Hypothalamus (tissue), 51 donors: Measurements from ENCODE around the gene GDPD4.

ENCODE experiments used
- DNase-seq, 51 donors: peaks; one replicate each; lab custom pipeline; 2025; lab: John Stamatoyannopoulos, UW

GDPD4 gene

DNA sequence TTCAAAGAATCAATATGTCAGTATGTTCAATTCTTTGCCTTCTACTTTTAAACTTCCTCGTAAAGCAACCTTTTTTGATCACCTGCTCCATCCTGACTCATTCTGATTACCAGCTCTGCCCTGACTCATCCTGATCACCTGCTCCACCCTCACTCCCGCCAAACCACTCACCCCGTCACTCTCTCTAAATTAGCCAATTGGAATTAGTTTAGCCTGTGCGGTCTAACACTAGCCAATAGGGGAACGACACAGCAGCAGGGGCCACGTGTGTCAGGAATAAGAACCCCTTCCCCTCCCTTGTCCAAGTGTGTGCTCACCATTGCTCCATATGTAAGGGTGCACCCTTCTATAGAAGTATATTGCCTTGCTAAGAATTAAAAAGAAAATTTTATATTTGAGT, 1.5 kb downstream of the GDPD4 start:
- DNase-seq, result peak in 1 of 51 donors; percentile 6

DNA sequence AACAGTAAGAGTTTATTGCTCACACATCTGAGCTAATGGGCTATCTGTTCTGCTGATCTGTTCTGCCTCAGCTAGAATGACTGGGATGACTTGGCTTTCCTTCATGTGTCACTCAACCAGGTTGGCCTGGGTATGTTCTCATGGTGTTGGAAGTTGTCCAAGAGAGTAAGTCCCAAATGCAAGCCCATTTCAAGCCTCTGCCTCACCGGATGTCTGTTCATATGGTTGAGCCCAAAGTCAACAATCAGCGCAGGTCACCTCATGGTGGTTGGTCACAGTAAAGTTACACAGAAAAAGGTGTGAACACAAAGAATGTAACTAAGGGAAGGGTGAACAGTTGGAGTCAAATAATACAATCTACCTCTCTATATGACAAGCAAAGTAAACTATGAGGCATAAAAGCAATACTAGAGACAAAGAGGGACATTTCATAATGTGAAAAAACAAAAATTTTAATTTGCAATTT, 1.9 kb downstream of the GDPD4 start:
- DNase-seq, result no peak

DNA sequence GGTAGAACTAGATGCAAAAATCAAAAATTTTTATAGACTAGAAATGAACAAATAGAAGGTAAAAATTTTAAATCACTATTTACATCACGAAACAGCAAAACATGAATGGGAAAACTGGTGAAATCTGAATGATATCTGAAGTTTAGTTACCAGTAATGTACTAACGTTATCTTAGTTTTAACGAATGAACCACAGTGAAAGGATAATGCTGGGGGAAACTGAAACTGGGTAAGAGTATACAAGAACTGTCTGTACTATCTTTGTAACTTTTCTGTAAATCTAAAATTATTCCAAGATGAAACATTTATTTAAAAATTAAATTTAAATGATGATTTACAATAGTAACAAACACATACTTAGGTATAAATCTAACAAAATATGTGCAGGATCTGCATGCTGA, 7.4 kb downstream of the GDPD4 start:
- no peak for DNase-seq

DNA sequence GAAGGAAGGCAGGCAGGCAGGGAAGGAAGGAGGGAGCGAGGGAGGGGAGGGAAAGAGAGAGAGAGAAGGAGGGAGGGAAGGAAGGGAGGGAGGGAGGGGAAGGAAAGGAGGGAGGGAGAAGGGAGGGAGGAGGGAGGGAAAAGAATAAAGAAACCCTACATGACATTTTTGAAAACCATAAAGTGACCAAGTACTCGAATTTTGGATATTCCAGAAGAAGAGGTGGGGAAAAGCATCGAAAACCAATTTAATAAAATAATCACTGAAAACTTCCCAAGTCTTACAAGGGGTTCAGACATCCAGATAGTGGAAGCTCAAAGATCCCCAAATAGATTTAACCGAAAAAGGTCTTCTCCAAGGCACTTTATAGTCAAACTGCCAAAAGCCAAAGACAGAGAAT, 11.7 kb downstream of the GDPD4 start:
- DNase-seq, result no peak

DNA sequence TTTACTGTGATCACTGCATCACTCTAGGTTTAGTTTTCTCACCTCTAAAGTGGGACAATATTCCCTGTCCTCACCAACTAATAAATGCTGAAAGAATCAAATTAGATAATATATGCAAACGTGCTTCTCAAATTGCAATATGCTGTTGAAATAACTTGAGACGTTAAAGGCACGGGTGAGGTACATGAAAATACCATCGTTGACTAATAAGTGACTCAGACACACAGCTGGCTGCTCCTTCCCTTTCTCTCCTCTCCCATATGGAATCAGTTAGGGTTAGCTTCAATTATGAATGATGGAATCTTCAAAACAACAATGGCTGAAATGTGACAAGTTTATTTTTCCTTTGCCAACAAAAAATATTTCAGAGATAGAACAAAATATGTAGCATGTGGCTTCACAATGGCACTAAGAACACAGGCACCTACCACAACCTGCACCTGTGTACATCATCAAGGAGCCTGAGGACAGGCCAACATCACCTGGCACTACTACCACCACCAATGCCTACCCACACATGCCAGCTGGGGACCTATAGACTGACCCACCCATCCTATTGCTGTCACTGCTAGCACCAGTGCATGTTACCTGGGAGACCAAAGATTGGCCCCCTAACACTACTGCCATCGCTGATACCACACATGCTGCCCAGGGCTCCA, 13.7 kb downstream of the GDPD4 start:
- DNase-seq, result no peak

DNA sequence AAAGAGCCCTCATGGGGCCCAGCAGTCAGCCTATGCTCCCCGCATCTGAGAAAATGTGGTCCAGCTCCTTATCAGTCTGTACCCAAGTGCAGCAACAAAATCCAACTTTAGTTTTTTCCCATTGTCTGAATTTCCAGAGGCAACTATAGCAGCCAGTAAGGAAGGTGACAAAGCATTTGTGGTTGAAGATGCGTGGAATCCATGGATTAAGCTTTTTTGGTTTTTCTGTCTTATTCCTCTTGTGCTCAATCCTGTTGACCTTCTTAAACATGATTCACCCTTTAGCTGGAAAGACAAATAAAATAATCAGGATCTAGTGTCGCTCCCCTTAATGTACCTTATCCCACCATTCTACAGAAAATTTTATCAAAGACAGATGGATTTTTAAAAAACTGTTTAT, 14.3 kb downstream of the GDPD4 start:
- DNase-seq, result no peak

DNA sequence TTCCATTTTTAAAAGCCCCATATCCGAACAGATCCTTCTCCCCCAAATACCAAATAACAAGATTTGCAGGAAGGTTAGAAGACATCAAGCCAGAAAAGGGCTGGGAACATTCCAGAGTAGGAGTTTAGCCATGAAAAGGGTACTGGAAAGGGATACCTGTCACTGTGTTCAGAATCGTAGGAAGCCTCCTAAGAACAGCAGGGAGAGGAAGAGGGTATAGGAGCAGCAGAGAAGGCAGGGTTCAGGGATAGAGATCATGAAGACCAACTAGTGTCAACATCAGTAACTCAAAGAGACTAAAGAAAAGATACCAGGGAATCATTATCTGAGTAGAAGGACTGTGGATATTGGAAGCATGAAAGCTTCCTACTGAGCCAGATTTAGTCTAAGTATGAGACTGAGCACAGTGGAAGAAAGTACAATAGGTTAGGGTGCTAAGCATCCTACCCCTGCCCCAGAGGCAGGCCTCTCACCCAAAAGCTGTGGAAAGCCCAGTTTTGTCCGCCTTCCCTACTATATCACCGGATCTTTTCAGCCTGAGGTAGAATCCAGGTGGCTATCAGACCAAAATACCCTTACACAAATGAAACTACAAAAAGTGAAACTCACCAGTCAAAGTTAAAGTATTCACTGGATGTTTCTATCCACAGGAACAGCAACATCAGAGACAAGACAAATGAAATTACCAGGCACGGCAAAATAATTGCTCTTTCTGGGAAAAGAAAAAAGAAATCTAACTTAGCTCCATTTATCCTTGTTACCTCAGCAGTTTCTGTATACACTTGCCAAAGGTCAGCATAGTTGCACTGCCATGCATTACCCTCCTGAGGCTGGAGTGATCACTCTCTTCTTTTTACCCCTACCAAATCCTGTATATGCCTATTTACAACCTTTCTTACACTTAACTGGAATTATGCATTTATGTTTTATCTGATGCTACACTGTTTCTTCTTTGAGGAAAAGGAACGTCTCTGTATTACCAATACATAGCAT, 16.7 kb downstream of the GDPD4 start:
- no peak for DNase-seq

DNA sequence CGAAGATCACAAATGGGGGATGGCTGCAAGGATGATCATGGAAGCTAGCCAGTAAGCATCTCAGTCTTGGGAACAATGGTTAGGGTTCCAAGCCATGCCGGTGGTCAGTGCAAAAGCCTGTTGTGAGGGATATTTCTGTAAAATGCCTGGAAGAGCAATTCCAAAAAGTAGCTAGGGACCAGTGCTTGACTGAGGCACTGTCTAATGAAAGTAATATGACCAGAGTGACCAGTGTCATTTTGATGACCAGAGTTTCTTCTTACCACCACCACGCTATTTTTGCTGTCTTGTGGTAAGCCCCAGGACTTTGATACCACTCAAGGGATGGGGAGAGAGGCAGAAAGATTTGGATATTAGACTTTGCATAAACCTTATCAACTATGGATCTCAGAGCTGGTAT, 18.4 kb downstream of the GDPD4 start:
- no peak for DNase-seq

DNA sequence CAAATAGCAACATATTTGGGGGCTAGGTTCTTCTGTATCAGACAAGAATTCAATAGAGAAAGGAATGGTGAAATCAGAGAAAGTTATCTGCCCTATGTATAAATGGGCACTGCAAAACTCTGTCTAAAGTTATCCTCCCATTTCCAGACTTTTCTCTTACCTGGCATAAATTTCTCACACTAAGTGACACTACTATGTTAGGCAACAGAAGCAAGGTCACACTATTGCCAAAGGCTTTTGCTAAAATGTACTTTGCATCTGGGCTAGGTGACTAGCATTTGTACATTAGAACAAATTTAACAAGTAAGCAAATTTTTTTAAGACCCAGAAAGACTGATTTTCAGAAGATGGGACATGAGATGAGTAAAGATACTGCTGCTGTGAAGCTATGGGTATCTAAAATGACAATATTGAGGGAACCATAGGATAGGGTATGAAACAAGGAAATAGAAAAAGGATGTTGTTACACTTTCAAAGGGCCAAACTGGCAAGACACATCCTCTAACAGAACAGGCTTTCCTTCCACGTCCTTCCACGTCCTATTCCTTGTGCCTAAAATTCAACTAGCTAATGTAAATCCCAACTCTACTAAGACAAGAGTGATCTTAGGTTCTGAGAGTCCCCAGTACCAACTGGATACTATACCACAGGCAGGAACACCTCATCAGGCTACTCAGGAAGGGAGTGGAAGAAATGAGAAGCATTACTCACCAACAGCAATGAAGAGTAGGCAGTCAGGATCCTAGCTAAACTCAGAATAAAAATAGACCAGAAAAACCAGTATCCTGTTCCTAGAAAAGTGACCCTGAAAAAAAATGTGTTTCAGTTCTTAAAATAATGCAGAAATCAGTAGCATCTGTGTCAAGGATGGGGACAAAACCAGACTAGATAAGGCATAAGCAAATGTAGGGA, 22.6 kb downstream of the GDPD4 start:
- no peak for DNase-seq

DNA sequence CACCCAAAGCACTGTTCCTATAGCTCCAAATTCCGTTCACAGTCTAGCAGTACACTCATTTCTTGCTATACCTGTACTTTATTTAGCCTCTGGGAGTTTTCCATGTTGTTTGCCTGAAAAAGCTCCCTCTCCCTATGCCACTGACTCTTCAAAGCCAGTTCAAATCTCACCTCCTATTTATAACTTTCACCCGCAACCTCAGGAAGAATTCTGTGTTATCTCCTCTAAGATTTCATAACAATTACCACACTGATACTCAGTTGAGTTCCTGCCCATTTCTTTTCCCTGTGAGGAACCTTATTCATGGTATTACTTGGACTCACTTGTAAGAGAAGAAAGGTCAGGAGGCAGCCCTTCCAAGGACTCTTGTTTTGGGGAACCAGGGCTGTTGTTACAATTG, 25.2 kb downstream of the GDPD4 start:
- no peak for DNase-seq

DNA sequence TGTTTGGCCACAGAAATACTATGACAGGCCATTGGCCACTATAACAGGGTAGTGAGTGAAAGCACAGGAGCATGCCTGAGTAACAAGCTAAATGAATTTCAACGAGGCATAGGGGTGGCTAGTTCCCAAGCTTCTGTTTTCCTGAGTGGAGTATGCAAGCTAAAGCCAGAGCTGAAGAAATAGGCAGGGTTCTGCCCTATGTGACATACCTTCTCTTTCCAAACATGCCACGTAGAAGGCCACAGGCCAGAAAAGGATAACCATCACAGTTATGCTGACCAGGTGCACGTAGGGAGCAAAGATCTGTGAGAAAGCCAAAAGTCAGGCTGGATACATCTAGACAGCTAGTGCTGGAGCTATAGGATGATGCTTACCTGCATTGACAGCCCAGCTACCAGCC, 30.6 kb downstream of the GDPD4 start:
- no peak for DNase-seq

DNA sequence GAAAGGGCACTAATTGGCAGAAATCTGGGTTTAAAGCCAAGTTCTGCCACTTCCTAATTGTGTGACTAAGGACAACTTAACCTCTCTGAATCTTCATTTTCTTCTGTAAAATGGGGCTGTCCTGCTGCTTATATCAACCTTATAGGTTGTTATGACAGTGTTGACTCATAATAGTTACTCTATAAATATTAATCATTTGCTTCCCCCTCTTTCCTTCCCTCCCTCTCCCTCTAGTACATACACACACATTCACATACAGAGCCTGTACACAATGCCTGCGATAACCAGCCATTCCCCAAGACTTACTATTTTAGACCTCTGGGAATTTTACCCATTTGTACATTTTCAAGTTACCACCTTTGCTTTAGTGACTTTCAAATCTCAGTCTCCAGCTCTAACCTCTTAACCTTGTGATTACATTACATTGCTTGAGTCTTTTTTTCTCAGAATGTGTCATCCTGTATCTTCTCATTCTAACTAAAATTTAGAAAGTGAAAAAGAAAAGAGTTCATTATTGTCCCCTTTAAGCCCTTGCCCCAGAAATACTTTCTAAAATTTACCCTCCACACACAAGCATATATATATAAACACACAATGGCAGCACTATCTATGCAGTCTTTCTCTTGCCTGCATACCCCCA, 31.9 kb downstream of the GDPD4 start:
- no peak for DNase-seq

DNA sequence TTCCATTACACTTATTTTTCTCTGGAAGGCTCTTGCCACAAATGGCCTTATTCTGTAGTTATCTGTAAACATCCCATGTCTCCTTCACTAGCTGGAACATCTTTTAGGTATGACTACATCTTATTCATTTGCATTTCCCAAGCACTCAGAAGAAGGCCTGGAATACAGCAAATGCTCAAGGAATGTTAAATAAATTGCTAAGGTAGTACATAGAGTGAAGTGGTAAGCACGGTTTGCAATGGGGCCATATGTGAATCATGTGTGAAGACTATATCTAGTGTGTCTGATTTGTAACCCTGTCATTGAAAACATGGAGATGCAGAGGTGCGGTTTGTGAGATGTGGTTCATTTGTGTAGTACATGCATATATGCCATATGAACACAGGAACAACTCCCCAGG, 33.5 kb downstream of the GDPD4 start:
- DNase-seq, result no peak

DNA sequence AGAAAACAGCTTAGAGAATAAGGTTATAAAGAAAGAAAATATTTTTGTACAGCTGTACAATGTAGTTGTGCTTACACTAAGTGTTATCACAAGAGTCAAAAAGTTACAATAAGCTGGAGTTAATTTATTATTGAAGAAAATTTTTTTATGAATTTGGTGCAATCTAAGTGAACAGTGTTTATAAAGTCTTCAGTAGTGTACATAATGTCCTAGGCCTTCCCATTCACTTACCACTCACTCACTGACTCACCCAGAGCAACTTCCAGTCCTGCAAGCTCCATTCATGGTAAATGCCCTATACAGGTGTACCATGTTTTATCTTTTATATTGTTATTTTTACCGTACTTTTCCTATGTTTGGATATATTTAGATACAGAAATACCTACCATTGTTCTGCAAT, 34.7 kb downstream of the GDPD4 start:
- DNase-seq, result no peak

DNA sequence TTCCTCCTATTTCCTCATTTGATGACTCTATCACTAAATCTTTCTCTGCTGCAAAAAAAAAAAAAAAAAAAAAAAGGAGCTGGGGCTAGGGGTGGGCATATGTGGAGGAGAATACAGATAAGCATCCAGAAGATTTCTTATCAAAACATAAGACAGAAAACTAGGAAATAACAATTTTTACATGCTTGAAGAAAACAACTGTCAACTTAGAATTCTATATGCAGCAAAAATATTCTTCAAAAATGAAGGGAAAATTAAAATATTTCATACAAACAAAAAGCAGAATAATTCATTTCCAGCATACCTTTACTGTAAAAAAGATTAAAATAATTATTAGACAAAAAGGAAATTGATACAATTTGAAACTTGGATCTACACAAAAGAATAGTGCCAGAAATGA, 38.7 kb downstream of the GDPD4 start:
- no peak for DNase-seq

DNA sequence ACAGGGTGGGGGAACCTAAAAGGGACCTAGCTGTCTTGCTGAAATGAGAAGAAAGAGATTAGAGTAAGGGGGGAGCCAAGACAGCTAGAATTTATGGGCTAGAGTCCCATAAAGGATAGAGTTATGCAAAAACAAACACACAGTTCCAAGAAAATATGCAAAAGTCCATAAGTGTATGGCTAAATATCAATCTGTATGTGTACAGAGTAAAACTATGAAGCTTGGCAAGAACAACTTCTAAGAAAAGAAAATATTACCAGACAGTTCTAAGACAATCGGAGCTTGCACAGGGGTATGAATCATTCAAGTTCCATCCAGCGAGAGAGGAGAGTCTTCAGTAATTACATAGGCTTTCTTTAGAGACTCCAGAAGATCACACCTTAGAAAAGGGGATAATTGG, 41.8 kb downstream of the GDPD4 start:
- no peak for DNase-seq

DNA sequence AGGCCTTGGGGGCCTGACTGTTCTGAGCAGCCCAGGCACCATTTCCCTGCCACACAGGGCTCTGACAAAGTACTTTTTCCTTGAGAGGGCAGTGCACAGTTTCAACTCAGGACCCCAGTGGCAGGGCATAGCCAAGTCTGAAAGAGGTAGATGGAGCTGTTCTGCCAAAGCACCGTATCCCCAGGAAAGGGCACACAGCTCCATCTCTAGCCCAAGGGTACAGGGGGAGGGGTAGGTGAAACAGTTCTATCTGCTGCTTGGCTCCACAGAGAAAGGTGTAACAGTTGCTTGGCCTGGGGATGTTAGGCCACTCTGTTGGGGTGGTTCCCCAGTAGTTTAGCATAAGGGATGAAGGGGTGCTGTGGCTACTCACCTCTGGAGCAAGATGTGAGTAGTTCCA, 47.8 kb downstream of the GDPD4 start:
- no peak for DNase-seq

DNA sequence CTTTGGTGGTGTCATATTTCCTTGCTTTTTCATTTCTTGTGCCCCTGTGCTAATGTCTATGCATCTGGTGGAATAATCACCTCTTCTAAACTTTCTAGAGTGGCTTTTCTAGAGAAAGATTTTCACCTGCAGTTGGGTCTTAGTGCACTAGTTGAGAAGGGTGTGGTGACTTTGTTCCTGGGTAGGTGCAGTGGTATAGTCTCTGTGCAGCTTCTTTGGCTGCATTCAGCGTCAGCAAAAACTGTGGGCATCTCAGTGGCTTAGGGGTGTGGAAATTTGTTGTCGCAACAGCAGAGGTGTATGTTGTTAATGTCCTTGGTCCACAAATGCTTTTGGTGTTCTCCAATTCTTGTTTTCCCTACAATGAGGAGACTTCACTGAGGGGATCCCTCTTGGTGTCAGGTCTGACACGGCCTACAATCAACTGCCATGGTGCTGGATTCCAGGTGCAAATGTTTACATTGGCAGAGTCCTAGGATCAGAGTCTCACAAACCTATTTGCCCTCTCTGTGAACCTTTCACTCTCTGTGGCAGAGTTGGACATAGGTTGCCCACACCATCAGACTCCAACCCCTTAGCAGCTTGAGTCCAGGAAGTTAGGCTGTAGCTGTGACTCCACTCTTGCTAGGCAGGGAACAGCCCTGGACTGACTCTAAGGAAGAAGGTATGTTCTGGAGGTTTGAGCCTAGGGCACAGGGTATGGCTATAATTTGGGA, 48.8 kb downstream of the GDPD4 start:
- no peak for DNase-seq

DNA sequence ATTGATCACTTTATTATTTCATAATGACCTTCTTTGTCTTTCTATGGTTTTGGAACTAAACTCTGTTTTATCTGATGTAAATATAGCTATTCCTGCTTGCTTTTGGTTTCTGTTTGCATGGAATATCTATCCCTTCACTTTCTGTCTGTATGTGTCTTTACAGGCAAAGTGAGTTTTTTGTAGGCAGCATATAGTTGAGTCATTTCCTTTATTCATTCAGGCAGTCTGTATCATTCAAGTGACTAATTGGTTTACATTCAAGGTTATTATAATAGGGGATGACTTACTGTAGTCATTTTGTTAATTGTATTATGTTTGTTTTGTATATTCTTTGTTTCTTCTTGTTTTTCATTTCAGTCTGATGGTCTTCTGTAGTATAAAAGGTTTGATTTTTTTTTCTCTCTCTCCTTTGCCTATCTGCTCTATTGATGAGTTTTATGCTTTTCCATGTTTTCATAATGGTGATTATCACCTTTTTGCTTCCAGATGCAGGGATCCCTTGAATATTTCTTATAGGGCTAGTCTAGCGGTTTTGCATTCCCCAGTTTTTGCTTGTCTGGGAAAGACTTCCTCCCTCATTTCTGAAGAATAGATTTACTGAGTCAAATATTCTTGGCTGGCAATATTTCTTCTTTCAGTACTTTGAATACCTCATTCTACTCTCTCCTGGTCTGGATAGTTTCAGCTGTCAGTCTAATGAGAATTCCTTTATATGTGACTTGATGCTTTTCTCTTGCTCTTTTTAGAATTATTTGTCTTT, 50.4 kb downstream of the GDPD4 start:
- no peak for DNase-seq
